SK-N-SH treated with all-trans-retinoic acid at 6 μM for 48 hours (cell line): ENCODE results near the gene PLPP6.

ENCODE experiments used
- ATAC-seq: fragments of 200-7000 bp; cut with Tn5 transposase; 3 replicates; pipeline ENCODE4 v1.9.1; 2020; ENCODE audit warnings: mild to moderate bottlenecking, moderate library complexity
- ARNTL ChIP-seq: fragments of 450-650 bp; formaldehyde crosslinking; IDR thresholded peaks from 2 replicates; pipeline ENCODE4 v1.5.0; 2020; ENCODE audit warnings: low read depth, mild to moderate bottlenecking, moderate library complexity, borderline replicate concordance
- BACH2 ChIP-seq: fragments of 250-450 bp; sonication (Bioruptor Pico); IDR thresholded peaks from 2 replicates; pipeline ENCODE4 v1.9.0; 2021; ENCODE audit warnings: mild to moderate bottlenecking, borderline replicate concordance
- CREB5 ChIP-seq: fragments of 250-450 bp; sonication (Bioruptor Pico); IDR thresholded peaks from 2 replicates; pipeline ENCODE4 v1.5.1; 2020; ENCODE audit warnings: low read depth, mild to moderate bottlenecking, moderate library complexity
- CSDC2 ChIP-seq: fragments of 250-450 bp; sonication (Bioruptor Pico); IDR thresholded peaks from 2 replicates; pipeline ENCODE4 v1.5.0; 2020; ENCODE audit warnings: mild to moderate bottlenecking, moderate library complexity
- ESRRG ChIP-seq: fragments of 250-450 bp; sonication (Bioruptor Pico); IDR thresholded peaks from 2 replicates; pipeline ENCODE4 v1.6.1; 2021; ENCODE audit warnings: mild to moderate bottlenecking
- GLIS3 ChIP-seq: fragments of 250-450 bp; sonication (Bioruptor Pico); IDR thresholded peaks from 2 replicates; pipeline ENCODE4 v1.5.0; 2020; ENCODE audit warnings: mild to moderate bottlenecking, moderate library complexity
- ISL1 ChIP-seq: fragments of 250-450 bp; sonication (Bioruptor Pico); IDR thresholded peaks from 2 replicates; pipeline ENCODE4 v2.1.2; 2022; ENCODE audit warnings: mild to moderate bottlenecking, moderate library complexity
- OSR1 ChIP-seq: fragments of 250-450 bp; sonication (Bioruptor Pico); IDR thresholded peaks from 2 replicates; pipeline ENCODE4 v1.8.0; 2022; ENCODE audit warnings: moderate library complexity, mild to moderate bottlenecking, inconsistent platforms
- PATZ1 ChIP-seq: fragments of 250-450 bp; sonication (Bioruptor Pico); IDR thresholded peaks from 2 replicates; pipeline ENCODE4 v1.8.0; 2020; ENCODE audit warnings: mild to moderate bottlenecking, moderate library complexity, borderline replicate concordance
- POU6F1 ChIP-seq: fragments of 250-450 bp; sonication (Bioruptor Pico); IDR thresholded peaks from 2 replicates; pipeline ENCODE4 v1.8.0; 2021; ENCODE audit warnings: low read depth, mild to moderate bottlenecking, moderate library complexity, borderline replicate concordance
- PPARA ChIP-seq: fragments of 250-450 bp; sonication (Bioruptor Pico); IDR thresholded peaks from 2 replicates; pipeline ENCODE4 v1.5.0; 2020; ENCODE audit warnings: mild to moderate bottlenecking, borderline replicate concordance
- RARB ChIP-seq: fragments of 250-450 bp; sonication (Bioruptor Pico); IDR thresholded peaks from 2 replicates; pipeline ENCODE4 v1.8.0; 2021; ENCODE audit warnings: mild to moderate bottlenecking, moderate library complexity
- SNAI2 ChIP-seq: fragments of 250-450 bp; sonication (Bioruptor Pico); IDR thresholded peaks from 2 replicates; pipeline ENCODE4 v1.5.0; 2020; ENCODE audit warnings: mild to moderate bottlenecking, moderate library complexity
- TCF4 ChIP-seq: fragments of 250-450 bp; sonication (Bioruptor Pico); IDR thresholded peaks from 2 replicates; pipeline ENCODE4 v1.8.0; 2021; ENCODE audit warnings: mild to moderate bottlenecking, moderate library complexity, borderline replicate concordance
- TOX ChIP-seq: fragments of 250-450 bp; sonication (Bioruptor Pico); IDR thresholded peaks from 2 replicates; pipeline ENCODE4 v1.8.0; 2021; ENCODE audit warnings: mild to moderate bottlenecking, moderate library complexity, borderline replicate concordance
- TSHZ2 ChIP-seq: fragments of 250-450 bp; sonication (Bioruptor Pico); IDR thresholded peaks from 2 replicates; pipeline ENCODE4 v1.5.0; 2020; ENCODE audit warnings: mild to moderate bottlenecking, moderate library complexity
- ZC3H10 ChIP-seq: fragments of 250-450 bp; sonication (Bioruptor Pico); IDR thresholded peaks from 2 replicates; pipeline ENCODE4 v1.5.1; 2021; ENCODE audit warnings: mild to moderate bottlenecking, moderate library complexity
- ZFP30 ChIP-seq: fragments of 450-650 bp; formaldehyde crosslinking; IDR thresholded peaks from 2 replicates; pipeline ENCODE4 v1.5.0; 2022; ENCODE audit warnings: mild to moderate bottlenecking, moderate library complexity
- ZNF565 ChIP-seq: fragments of 450-650 bp; formaldehyde crosslinking; conservative IDR thresholded peaks from 2 replicates; pipeline ENCODE4 v1.5.0; 2020; ENCODE audit warnings: low read depth, mild to moderate bottlenecking, moderate library complexity
- ZNF70 ChIP-seq: fragments of 450-650 bp; formaldehyde crosslinking; IDR thresholded peaks from 2 replicates; pipeline ENCODE4 v1.5.0; 2020; ENCODE audit warnings: mild to moderate bottlenecking, moderate library complexity
- ZNF8 ChIP-seq: fragments of 450-650 bp; formaldehyde crosslinking; IDR thresholded peaks from 2 replicates; pipeline ENCODE4 v1.5.0; 2020; ENCODE audit warnings: mild to moderate bottlenecking, moderate library complexity

The PLPP6 gene

DNA sequence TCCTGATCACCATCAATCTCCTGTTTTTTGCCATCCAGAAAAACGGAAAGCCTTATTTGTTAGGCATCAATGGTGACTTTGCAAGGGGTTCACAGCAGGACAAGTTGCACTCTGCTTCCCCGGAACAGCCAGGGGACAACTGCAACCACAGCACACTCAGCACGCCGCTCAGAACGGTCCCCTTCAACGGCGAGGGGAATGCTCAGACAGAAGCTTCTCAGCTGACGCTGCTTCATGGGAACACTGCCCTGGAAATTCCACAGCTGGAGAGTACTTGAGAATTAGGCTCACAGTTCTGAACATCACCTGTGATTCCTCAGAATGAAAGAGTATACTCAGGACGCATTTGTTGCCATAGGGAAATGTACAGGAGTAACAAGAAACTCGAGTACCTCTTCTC is 40.1 kb upstream of the PLPP6 start:
- ATAC-seq = no peak
- no peak for TF ChIP-seq GLIS3 (CRISPR knock-in tag)
- no peak for TF ChIP-seq BACH2 (CRISPR knock-in tag)
- TF ChIP-seq RARB (CRISPR knock-in tag) = no peak
- TF ChIP-seq CREB5 (CRISPR knock-in tag) = no peak
- TF ChIP-seq TCF4 (CRISPR knock-in tag) = no peak
- no peak for TF ChIP-seq ISL1 (CRISPR knock-in tag)
- no peak for TF ChIP-seq PATZ1
- TF ChIP-seq SNAI2 (CRISPR knock-in tag) = no peak
- TF ChIP-seq ZNF8 (CRISPR knock-in tag) = no peak
- TF ChIP-seq, all 23 proteins: peak for 0

DNA sequence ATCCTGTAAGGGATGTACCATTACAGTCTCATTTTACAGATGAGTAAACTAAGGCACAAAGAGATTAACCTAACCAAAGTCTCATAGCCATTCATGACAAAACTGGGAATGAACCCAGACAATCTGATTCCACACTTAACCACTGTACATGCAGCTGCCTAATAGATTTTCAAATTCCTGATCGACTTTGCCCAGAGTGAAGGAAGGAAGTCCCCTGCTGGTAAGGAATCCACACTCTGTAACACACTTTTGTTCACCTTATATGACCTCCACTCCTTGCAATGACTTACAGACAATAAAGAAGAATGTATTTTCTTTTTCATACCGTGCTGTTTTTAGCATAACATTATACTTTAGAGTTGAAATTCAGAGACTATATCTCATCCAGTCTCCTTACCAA is 31.3 kb upstream of the PLPP6 start:
- no peak for ATAC-seq
- TF ChIP-seq ISL1 (CRISPR knock-in tag) (no peak), BACH2 (CRISPR knock-in tag) (no peak), TOX (CRISPR knock-in tag) (no peak), CSDC2 (CRISPR knock-in tag) (no peak), ARNTL (CRISPR knock-in tag) (no peak), ESRRG (no peak), ZNF8 (CRISPR knock-in tag) (no peak)

DNA sequence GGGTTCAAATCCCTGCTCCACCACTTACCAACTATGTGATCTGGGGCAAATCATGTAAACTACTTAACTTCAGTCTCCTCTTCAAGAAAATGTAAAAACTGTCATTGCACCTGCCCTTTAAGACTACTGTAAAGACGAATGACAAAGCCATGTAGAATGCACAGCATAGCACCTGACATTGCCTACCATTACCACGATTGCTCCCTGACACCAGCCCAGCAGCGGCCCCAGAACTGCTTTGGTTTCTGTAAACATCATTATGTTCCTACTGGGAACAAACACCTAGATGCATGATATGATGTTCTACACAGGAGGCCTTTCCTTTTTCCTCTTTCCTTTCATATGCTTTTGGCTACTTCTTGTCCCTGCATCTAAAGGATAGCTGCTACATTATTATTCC is 23.1 kb upstream of the PLPP6 start:
- TF ChIP-seq ARNTL (CRISPR knock-in tag) (no peak), BACH2 (CRISPR knock-in tag) (no peak), SNAI2 (CRISPR knock-in tag) (no peak), TCF4 (CRISPR knock-in tag) (no peak), TSHZ2 (CRISPR knock-in tag) (no peak), RARB (CRISPR knock-in tag) (no peak), POU6F1 (CRISPR knock-in tag) (no peak)

GRCh38 chr9:4639420-4639819 is 22.7 kb upstream of the PLPP6 start:
- no peak for ATAC-seq
- TF ChIP-seq CSDC2 (CRISPR knock-in tag) (no peak), ZNF565 (CRISPR knock-in tag) (no peak), ISL1 (CRISPR knock-in tag) (no peak), ZNF8 (CRISPR knock-in tag) (no peak), ZC3H10 (CRISPR knock-in tag) (no peak), ESRRG (no peak), TSHZ2 (CRISPR knock-in tag) (no peak), RARB (CRISPR knock-in tag) (no peak), ZNF70 (CRISPR knock-in tag) (no peak), TOX (CRISPR knock-in tag) (no peak), GLIS3 (CRISPR knock-in tag) (no peak), PPARA (CRISPR knock-in tag) (no peak), OSR1 (CRISPR knock-in tag) (no peak), TCF4 (CRISPR knock-in tag) (no peak), POU6F1 (CRISPR knock-in tag) (no peak), ZFP30 (CRISPR knock-in tag) (no peak), BACH2 (CRISPR knock-in tag) (no peak)

More for the DNA sequence above, 23.1 kb upstream of the PLPP6 start:
- ATAC-seq = no peak
